Peyer's patch (tissue), 4 donors: Measurements from ENCODE around the gene PLD1.

Experiments used
- CTCF ChIP-seq, 6 experiments: fragments of 450-650 bp in 4 of 6; fragments of 200-600 bp in 2 of 6; sonication (generic) in 1 of 6; IDR thresholded peaks; one replicate each; pipeline ENCODE4 v1.5.1; 2017 to 2019; ENCODE audit warnings: antibody characterized with exemption in 6 of 6, mild to moderate bottlenecking in 3 of 6, moderate library complexity in 1 of 6
- POLR2A ChIP-seq, 2 donors: fragments of 450-650 bp; IDR thresholded peaks; one replicate each; pipeline ENCODE4 v1.5.1; 2017; ENCODE audit warnings: antibody characterized with exemption in 2 of 2, mild to moderate bottlenecking in 2 of 2, moderate library complexity in 2 of 2

DNA sequence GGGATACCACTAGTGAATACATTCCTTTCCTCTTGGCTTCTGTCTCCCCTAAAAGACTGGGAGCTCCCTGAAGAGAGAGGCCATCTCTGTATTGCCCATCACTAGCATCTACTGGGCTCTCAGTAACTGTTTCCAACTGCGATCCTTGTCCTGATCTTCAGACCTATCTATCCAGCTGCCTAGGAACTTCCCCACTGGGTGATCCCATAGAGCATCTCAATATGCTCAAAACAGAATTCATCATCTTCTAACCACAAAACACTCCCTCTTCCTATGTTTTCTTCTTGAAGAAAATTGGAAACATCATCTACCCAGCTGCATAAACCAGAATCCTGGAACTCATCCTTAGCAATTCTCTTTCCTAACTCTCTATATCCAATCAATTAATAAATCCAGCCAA, 54.6 kb downstream of the PLD1 start:
- TF ChIP-seq CTCF (IDR thresholded peaks at IDR 0.05): no peak
- TF ChIP-seq POLR2A (IDR thresholded peaks at IDR 0.05): no peak
